ENCODE data around the gene DHRS7B.
A peak's percentile ranks its signal among the peaks of the same experiment; 100 is the strongest.

The DHRS7B gene

GRCh38 chr17:21200590-21201297 lies 74.0 kb downstream of the DHRS7B start:
- no peaks in the 10 kb centered on the region for H3K9me3 Mint-ChIP-seq
- peak overlapping the region; percentile 80 for H3K27ac Mint-ChIP-seq
- peaks cover 38% of the 10 kb centered on the region for H3K4me1 Mint-ChIP-seq
- no peak for TF ChIP-seq CTCF (IDR thresholded peaks at IDR 0.05)
- peaks cover 2% of the 10 kb centered on the region for H3K27me3 Mint-ChIP-seq (ENCODE audit: low read depth, poor library complexity)
- DNase-seq, result no peak
- no peak overlapping the region for H3K4me3 Mint-ChIP-seq
- H3K36me3 Mint-ChIP-seq (ENCODE audit: low read depth), result peaks cover 33% of the 10 kb centered on the region

GRCh38 chr17:21201298-21201595 lies 74.5 kb downstream of the DHRS7B start:
- H3K27me3 Mint-ChIP-seq (ENCODE audit: low read depth, poor library complexity), result peaks cover 2% of the 10 kb centered on the region
- peaks cover 42% of the 10 kb centered on the region for H3K4me1 Mint-ChIP-seq
- H3K9me3 Mint-ChIP-seq, result no peaks in the 10 kb centered on the region
- peaks cover 30% of the 10 kb centered on the region for H3K36me3 Mint-ChIP-seq (ENCODE audit: low read depth)
- no peak for DNase-seq
- TF ChIP-seq CTCF (IDR thresholded peaks at IDR 0.05), result no peak
- no peak overlapping the region for H3K4me3 Mint-ChIP-seq
- peak overlapping the region; percentile 80 for H3K27ac Mint-ChIP-seq

- Mint-ChIP-seq H3K36me3 (ENCODE audit: low read depth) (peaks cover 25% of the 10 kb centered on the region), H3K27ac (no peak overlapping the region), H3K4me3 (no peak overlapping the region), H3K4me1 (peaks cover 42% of the 10 kb centered on the region), H3K27me3 (ENCODE audit: low read depth, poor library complexity) (peaks cover under 1% of the 10 kb centered on the region), H3K9me3 (no peaks in the 10 kb centered on the region)
- no peak for TF ChIP-seq CTCF (IDR thresholded peaks at IDR 0.05)
- no peak for DNase-seq
These were observed 75.1 kb downstream of the DHRS7B start for GRCh38 chr17:21201874-21202273.

GRCh38 chr17:21202512-21202911 lies 75.7 kb downstream of the DHRS7B start:
- no peak for DNase-seq
- no peak for TF ChIP-seq CTCF (IDR thresholded peaks at IDR 0.05)
- no peaks in the 10 kb centered on the region for H3K27me3 Mint-ChIP-seq (ENCODE audit: low read depth, poor library complexity)
- H3K9me3 Mint-ChIP-seq, result no peaks in the 10 kb centered on the region
- H3K27ac Mint-ChIP-seq, result no peak overlapping the region
- H3K4me1 Mint-ChIP-seq, result peaks cover 42% of the 10 kb centered on the region
- peaks cover 25% of the 10 kb centered on the region for H3K36me3 Mint-ChIP-seq (ENCODE audit: low read depth)
- no peak overlapping the region for H3K4me3 Mint-ChIP-seq

GRCh38 chr17:21204935-21205334 lies 78.2 kb downstream of the DHRS7B start:
- Mint-ChIP-seq H3K4me1 (peaks cover 46% of the 10 kb centered on the region), H3K4me3 (no peak overlapping the region), H3K27ac (peak overlapping the region; percentile 70), H3K27me3 (ENCODE audit: low read depth, poor library complexity) (no peaks in the 10 kb centered on the region), H3K9me3 (no peaks in the 10 kb centered on the region), H3K36me3 (ENCODE audit: low read depth) (peaks cover 17% of the 10 kb centered on the region)
- no peak for DNase-seq
- no peak for TF ChIP-seq CTCF (IDR thresholded peaks at IDR 0.05)

- no peaks in the 10 kb centered on the region for H3K27me3 Mint-ChIP-seq (ENCODE audit: low read depth, poor library complexity)
- DNase-seq, result no peak
These were observed 81.6 kb downstream of the DHRS7B start for GRCh38 chr17:21208352-21208751.

More at GRCh38 chr17:21208352-21208751, 81.6 kb downstream of the DHRS7B start:
- TF ChIP-seq CTCF (IDR thresholded peaks at IDR 0.05), result no peak
- peaks cover 60% of the 10 kb centered on the region for H3K4me1 Mint-ChIP-seq
- no peaks in the 10 kb centered on the region for H3K9me3 Mint-ChIP-seq
- H3K36me3 Mint-ChIP-seq (ENCODE audit: low read depth), result peaks cover 17% of the 10 kb centered on the region
- H3K4me3 Mint-ChIP-seq, result no peak overlapping the region
- H3K27ac Mint-ChIP-seq, result no peak overlapping the region
